ENCODE measurements around the gene IQSEC3.
"Not testable (repeated sequence)": the region's sequence is repeated elsewhere in the genome, so short reads cannot be mapped to it uniquely, and the experiment has no call there.

Gene IQSEC3

GRCh38 chr12:66428-66781, at the start of gene IQSEC3:
Gene IQSEC3 (plus strand): TSS chr12:66767. CDS start chr12:66883, 116 bp downstream.
- not testable (repeated sequence) for DNase-seq (ENCODE audit: low read depth)

GRCh38 chr12:17370-18340, 48.9 kb upstream of the IQSEC3 start:
- not testable (repeated sequence) for DNase-seq (ENCODE audit: low read depth)

GRCh38 chr12:18821-19567, 47.6 kb upstream of the IQSEC3 start:
- not testable (repeated sequence) for DNase-seq (ENCODE audit: low read depth)

- DNase-seq (ENCODE audit: low read depth) = not testable (repeated sequence)
Measured at GRCh38 chr12:19906-20305, 46.7 kb upstream of the IQSEC3 start.

- DNase-seq (ENCODE audit: low read depth) = no peak
Measured at GRCh38 chr12:20757-21156, 45.8 kb upstream of the IQSEC3 start.

- no peak for DNase-seq (ENCODE audit: low read depth)
Measured at GRCh38 chr12:21301-22189, 45.0 kb upstream of the IQSEC3 start.

- DNase-seq (ENCODE audit: low read depth) = no peak
Measured at GRCh38 chr12:22190-22529, 44.4 kb upstream of the IQSEC3 start.

- DNase-seq (ENCODE audit: low read depth) = no peak
Measured at GRCh38 chr12:22530-23201, 43.9 kb upstream of the IQSEC3 start.

- not testable (repeated sequence) for DNase-seq (ENCODE audit: low read depth)
Measured at GRCh38 chr12:27904-28303, 38.7 kb upstream of the IQSEC3 start.

GRCh38 chr12:38775-39174, 27.8 kb upstream of the IQSEC3 start:
- not testable (repeated sequence) for DNase-seq (ENCODE audit: low read depth)

GRCh38 chr12:39555-40265, 26.9 kb upstream of the IQSEC3 start:
- DNase-seq (ENCODE audit: low read depth) = not testable (repeated sequence)

GRCh38 chr12:44352-44751, 22.2 kb upstream of the IQSEC3 start:
- not testable (repeated sequence) for DNase-seq (ENCODE audit: low read depth)

- not testable (repeated sequence) for DNase-seq (ENCODE audit: low read depth)
Measured at GRCh38 chr12:45235-45990, 21.2 kb upstream of the IQSEC3 start.

- DNase-seq (ENCODE audit: low read depth) = not testable (repeated sequence)
Measured at GRCh38 chr12:45991-46358, 20.6 kb upstream of the IQSEC3 start.

GRCh38 chr12:46542-46941, 20.0 kb upstream of the IQSEC3 start:
- DNase-seq (ENCODE audit: low read depth) = not testable (repeated sequence)

- not testable (repeated sequence) for DNase-seq (ENCODE audit: low read depth)
Measured at GRCh38 chr12:47699-48226, 18.8 kb upstream of the IQSEC3 start.

- not testable (repeated sequence) for DNase-seq (ENCODE audit: low read depth)
Measured at GRCh38 chr12:49149-49548, 17.4 kb upstream of the IQSEC3 start.

- DNase-seq (ENCODE audit: low read depth) = not testable (repeated sequence)
Measured at GRCh38 chr12:51087-51486, 15.5 kb upstream of the IQSEC3 start.

GRCh38 chr12:51962-52361, 14.6 kb upstream of the IQSEC3 start:
- DNase-seq (ENCODE audit: low read depth) = not testable (repeated sequence)

All from activated gamma-delta T cell treated with anti-CD3 and anti-CD28 coated beads, Interleukin-2, amount 50 U/mL, for 16 hours (primary cell).